Testis (tissue), 2 donors: ENCODE results near the gene COL5A1.

Source experiments
- POLR2A ChIP-seq: fragments of 450-650 bp; IDR thresholded peaks from one replicate; pipeline ENCODE4 v1.6.1; 2017; ENCODE audit warnings: antibody characterized with exemption, mild to moderate bottlenecking, moderate library complexity
- TF ChIP-seq, protein P1 (sequence below), 3 experiments: fragments of 450-650 bp in 2 of 3; fragments of 200-600 bp in 1 of 3; sonication (generic) in 1 of 3; IDR thresholded peaks; one replicate each; pipeline ENCODE4 v1.5.1; 2016 to 2019; ENCODE audit warnings: antibody characterized with exemption in 3 of 3, mild to moderate bottlenecking in 2 of 3, moderate library complexity in 1 of 3

DNA sequence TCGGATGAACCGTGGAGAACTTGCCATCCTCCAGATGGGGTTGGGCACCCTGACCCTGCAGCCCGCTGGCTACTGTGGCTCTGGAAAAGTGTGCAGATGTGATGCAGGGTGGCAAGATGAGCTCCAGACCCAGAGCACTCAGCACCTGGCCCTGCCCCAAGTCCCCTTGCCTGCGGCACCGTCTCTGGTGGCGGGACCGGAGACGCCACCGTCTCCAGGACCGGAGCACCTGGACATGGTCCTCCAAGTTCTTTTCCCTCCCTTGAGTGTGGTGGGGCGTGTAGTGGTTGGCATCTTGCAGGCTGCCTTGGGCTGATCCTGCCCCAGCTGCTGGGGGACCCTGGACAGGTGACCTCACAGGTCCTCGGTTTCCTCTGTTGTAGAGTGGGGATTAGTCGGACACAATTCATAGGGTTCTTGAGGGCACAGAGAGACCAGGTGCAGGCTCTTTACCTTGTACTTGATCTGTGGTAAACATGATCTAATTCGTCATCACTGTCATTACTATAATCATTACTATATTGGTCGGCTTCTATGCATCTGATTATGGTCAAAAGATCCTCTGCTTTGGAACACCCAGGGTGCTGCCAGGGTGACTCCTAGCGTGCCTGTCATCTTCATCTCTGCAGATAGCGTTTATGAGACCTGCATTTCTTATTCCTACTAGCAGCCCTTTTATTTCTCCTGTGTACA, 83.5 kb downstream of the COL5A1 start:
- TF ChIP-seq, protein P1, sequence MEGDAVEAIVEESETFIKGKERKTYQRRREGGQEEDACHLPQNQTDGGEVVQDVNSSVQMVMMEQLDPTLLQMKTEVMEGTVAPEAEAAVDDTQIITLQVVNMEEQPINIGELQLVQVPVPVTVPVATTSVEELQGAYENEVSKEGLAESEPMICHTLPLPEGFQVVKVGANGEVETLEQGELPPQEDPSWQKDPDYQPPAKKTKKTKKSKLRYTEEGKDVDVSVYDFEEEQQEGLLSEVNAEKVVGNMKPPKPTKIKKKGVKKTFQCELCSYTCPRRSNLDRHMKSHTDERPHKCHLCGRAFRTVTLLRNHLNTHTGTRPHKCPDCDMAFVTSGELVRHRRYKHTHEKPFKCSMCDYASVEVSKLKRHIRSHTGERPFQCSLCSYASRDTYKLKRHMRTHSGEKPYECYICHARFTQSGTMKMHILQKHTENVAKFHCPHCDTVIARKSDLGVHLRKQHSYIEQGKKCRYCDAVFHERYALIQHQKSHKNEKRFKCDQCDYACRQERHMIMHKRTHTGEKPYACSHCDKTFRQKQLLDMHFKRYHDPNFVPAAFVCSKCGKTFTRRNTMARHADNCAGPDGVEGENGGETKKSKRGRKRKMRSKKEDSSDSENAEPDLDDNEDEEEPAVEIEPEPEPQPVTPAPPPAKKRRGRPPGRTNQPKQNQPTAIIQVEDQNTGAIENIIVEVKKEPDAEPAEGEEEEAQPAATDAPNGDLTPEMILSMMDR (IDR thresholded peaks at IDR 0.05) = no peak
- TF ChIP-seq POLR2A = no peak
